Activated CD8-positive, alpha-beta memory T cell treated with anti-CD3 and anti-CD28 coated beads, Interleukin-2, amount 50 U/mL, for 4 hours (primary cell): ENCODE results near the gene PPP1R18.
A peak's percentile ranks its signal among the peaks of the same experiment; 100 is the strongest.
"Not testable (repeated sequence)": the region's sequence is repeated elsewhere in the genome, so short reads cannot be mapped to it uniquely, and the experiment has no call there.

Source experiments
- DNase-seq: peaks from one replicate; pipeline ENCODE4 v3.0.0-alpha.2; 2020

PPP1R18 gene

GRCh38 chr6:30719791-30720737 lies 33.6 kb upstream of the PPP1R18 start, which contains the start of gene TUBB:
Gene TUBB, plus strand, starts transcription at chr6:30720352. Its CDS starts 155 bp downstream, at chr6:30720507.
- peak; percentile 92 for DNase-seq

- DNase-seq, result no peak
Measured at GRCh38 chr6:30719356-30719755, 32.9 kb upstream of the PPP1R18 start.

DNA sequence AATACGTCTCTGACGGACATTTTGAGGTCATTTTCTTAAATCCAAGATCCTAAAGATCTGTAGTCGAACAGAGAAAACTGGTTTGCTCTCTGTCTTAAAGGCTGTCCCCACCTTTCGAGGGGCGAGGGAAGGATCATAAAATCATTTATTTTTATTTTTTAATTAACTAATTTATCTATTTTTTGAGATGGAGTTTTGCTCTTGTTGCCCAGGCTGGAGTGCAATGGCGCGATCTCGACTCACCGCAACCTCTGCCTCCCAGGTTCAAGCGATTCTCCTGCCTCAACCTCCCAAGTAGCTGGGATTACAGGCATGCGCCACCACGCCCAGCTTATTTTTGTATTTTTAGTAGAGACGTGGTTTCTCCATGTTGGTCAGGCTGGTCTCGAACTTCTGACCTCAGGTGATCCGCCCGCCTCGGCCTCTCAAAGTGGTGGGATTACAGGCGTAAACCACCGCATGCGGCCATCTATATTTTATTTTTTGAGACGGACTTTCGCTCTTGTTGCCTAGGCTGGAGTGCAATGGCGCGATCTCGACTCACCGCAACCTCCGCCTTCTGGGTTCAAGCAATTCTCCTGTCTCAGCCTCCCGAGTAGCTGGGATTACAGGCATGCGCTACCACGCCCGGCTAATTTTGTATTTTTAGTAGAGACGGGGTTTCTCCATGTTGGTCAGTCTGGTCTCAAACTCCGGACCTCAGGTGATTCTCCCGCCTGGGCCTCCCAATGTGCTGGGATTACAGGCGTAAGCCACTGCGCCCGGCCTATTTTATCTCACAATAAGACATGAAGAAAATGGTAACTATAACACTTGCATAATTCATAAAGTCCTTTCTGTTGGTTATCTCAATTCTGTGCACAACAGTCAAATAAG lies 31.6 kb upstream of the PPP1R18 start:
- not testable (repeated sequence) for DNase-seq

DNA sequence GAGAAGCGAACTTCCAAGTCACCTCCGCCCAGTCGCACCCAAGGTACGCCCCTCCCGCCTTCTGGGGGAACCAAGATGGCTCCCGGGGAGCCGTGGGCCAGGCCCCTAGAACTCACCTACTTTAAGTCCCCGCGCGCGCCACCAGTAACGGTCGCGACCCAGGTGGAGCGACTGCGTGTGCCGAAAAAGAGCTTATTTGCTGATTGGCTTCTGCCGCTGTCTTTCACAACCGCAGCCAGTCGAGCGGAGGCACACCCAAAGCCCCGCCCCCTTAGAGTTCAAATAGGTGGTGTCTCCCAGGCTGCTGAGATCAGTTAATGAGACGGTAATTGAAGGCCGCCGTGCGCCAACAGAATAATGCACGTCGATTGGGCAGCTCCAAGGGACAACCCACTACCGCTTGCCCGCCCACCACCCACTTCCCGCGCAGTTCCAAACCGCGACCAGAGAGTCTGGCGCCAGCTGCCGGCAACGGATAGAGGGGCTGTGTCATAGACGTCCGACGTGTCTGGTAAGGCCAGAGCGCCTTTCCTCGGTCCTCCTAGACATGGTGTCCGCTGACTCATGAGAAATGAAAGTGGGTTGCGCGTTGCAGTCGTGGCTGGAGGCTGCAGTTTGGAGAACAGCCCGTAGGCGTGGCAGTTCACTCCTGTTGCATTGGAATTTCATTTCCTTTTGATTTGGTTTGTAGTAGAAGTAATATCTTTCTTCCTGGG lies 30.8 kb upstream of the PPP1R18 start, which contains the start of gene MDC1:
Gene MDC1 (minus strand): TSS at position 153 of the 716 bp plus-strand sequence. CDS start 2,106 bp downstream, outside the sequence.
- peak; percentile 98 for DNase-seq

DNA sequence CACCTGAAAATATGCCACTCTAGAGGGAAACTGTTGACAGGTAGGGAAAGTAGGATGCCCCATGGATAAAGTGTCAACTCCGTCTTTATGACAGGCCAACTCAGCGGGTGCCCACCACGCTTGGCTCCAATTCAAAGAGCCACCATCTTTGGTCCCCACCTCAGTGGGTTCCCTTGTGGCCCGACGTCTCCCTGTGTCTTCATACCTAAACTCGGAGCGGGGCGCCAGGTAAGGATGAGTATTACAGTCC lies 30.4 kb upstream of the PPP1R18 start:
- no peak for DNase-seq

GRCh38 chr6:30714263-30714662 lies 27.8 kb upstream of the PPP1R18 start:
- DNase-seq, result no peak

GRCh38 chr6:30712441-30712945 lies 26.0 kb upstream of the PPP1R18 start:
- no peak for DNase-seq

DNA sequence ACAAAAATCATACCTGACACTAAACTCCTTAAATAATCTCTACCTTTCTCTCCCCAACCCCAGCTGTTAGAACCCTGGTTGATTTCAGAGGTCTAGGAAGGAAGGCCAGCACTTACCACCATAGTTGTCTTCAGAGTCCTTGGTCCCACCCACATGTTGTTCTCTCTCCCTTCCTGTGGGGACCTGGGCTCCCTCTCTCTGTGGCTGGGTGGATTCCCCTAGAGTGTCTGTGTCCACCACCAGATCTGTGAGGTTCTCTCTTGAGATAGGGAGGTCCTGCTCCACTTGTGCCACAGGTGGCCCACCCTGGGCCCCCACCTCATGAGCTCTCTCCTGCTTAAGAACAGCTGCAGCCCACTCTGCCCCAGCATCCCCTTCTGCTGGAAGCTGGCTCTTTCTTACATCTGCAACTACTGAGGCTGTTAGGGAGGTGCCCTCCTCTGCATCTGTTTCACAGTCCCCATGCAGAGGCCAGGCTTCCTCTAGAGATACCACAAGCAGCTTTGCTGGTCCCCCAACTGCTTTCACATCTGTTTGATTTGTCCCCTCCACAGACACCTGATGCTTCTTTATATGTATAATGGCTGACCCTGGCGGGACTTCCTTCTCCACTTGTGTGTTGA lies 25.4 kb upstream of the PPP1R18 start:
- no peak for DNase-seq

GRCh38 chr6:30709101-30709868 lies 22.8 kb upstream of the PPP1R18 start:
- DNase-seq, result no peak

GRCh38 chr6:30707281-30707850 lies 20.9 kb upstream of the PPP1R18 start:
- no peak for DNase-seq

GRCh38 chr6:30705620-30706019 lies 19.2 kb upstream of the PPP1R18 start:
- DNase-seq, result no peak

GRCh38 chr6:30703821-30704220 lies 17.4 kb upstream of the PPP1R18 start:
- DNase-seq, result no peak

DNA sequence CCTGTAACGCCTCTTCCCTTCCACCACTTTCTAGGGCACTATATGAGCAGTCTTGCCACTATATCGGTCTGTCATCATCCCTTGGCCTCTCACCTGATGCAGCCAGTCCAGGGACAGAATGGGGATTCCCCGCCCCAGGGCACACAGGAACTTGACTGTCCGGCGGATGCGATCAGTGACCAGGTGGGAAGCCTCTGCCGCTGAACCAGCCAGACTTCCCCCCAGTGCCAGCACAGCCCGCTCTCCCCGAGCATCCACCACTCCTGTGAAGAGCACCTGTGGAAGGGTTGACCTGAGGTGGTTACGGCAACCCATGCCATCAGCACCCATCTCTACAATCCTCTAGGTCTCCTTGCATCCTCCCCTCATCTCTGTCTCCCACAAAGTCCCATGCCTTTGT lies 16.6 kb upstream of the PPP1R18 start:
- no peak for DNase-seq

DNA sequence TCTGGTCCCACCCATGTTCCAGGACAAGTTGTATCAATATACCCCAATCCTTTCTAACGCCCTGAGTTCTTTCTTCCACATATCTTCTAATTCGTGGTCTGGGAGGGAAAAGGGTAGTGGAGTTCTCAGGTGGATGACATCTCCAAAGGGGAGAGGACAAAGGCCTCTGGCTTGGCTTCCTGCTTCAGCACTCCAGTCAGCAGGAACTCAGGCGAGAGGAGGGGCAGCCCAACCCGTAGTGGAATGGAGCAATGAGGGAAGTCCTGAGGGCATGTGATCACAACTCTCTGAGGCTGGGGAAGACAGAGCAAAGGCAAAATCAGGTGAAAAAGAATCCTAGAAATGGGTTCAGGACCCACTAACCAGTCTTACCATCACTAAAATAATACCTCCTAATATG lies 13.9 kb upstream of the PPP1R18 start:
- no peak for DNase-seq

DNA sequence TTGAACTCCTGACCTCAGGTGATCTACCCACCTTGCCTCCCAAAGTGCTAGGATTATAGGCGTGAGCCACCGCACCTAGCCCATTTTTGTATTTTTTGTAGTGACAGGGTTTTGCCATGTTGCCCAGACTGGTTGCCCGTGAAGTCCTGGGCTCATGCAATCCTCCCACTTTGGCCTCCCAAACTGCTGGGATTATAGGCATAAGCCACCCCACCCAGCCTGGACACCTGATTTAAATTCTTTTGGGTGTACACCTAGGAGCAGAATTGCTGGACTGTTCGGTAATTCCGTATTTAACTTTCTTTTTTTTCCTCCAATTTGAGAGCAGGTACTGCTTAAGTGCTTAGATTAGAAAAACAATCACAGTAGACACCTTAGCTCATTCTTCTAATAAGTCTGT lies 10.0 kb upstream of the PPP1R18 start:
- DNase-seq, result no peak

DNA sequence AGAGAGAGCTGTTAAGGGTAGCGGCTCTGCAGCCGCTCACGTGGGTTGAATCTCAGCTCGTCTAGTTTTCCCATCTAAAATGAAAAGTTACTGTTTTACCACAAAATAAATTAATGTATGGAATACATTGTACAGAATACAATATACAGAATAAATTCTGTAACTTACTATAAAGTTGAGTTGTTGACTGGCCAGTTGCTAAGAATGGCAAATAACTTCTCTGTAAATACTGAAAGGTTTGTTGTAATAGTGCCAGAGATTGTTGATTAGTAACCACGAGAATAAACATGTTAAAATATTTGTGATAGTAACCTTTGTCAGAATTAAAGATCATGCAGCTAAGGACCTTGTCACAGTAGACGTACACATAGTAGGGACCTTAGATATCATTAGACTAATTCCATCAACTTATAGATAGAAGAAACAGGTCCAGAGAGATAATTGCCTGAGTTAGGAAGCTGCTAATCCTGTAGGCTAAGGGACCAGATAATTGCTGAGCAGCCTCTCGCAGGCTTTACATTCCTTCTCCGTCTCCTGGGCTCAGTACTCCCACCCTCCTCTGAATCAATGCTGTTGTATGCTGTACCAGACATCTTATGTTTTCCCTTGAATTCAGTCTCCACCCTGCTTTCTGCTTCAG lies 4.9 kb upstream of the PPP1R18 start:
- DNase-seq, result no peak

DNA sequence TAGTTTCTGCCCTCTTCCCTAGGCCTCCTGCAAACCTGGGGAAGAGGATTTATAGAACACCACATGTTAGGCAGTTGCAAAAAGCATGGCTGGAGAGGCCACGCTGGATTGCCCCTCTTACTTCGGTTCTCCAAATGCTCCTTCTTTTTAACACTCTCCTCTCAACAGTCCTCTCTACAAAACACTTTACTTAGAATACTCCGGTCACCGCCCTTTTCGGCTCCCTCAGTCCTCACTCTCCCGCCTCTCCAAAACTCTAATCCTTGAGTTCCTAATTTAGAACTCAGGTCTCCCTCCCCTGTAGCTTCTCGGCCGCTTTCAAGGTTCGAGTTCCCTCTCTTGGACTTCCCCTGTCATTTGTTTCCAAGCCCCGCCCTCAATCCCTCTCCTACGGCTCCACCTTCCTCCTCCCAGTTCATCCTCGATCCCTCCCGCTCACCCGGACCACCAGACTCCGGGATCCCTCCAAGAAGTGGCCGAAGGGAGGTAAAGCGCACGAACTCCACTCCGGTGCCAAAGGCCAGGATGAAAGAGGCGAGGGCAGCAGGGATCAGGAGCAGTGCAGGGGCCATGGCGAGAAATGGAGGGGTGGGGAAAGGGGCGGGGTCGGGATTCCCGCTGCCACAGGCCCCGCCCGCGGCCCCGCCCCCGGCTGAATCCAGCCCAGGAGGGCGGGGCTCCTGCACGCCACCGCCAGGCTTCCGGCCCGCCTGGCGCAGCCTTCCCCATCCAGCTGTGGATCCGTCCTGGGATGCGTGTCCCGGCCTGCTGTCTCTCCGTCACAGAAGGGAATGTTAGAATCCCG lies 4.2 kb upstream of the PPP1R18 start, which contains the start of gene NRM:
Gene NRM (minus strand): TSS at position 582 of the 805 bp plus-strand sequence. CDS start 10 bp downstream, at position 572.
- DNase-seq, result peak; percentile 77

DNA sequence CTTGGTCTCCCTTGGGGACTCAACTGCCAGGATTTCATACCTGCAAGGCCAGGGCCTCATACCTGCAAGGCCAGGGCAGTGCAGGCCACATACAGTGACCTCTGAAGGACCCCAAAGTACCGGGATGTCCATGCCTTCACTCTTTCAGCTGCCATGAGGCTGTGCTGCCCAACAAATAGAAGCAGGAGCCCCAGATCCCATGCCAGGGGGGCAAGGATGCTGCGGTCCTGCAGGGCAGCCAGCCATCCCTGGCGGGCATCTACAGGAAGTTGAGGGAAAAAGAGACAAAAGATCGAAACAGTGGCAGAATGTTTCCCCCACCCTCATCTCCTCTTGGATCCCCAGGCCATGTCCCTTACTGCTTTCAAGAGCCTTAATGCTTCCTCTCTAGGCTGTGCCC lies 3.5 kb upstream of the PPP1R18 start:
- no peak for DNase-seq

GRCh38 chr6:30689022-30689865 lies 2.8 kb upstream of the PPP1R18 start:
- DNase-seq, result no peak
